COLO668 (cell line): ENCODE results near the gene INSYN2B.

Source experiments
- DNase-seq: peaks from one replicate; lab custom pipeline; 2025; ENCODE audit not compliant: unreplicated experiment; lab: John Stamatoyannopoulos, UW

The INSYN2B gene

GRCh38 chr5:169980418-169981053, at the start of gene INSYN2B:
INSYN2B (minus strand) TSS chr5:169980495; CDS start chr5:169883898, 96,597 bp downstream.
- DNase-seq: peak; percentile 0

- no peak for DNase-seq
These were observed 47.8 kb upstream of the INSYN2B start for GRCh38 chr5:170028124-170028523.

- DNase-seq: no peak
These were observed 45.6 kb upstream of the INSYN2B start for GRCh38 chr5:170025853-170026252.

- DNase-seq: no peak
These were observed 41.2 kb upstream of the INSYN2B start for GRCh38 chr5:170021506-170021905.

GRCh38 chr5:170020423-170020822, 40.1 kb upstream of the INSYN2B start:
- DNase-seq: no peak

GRCh38 chr5:170012622-170013021, 32.3 kb upstream of the INSYN2B start:
- DNase-seq: no peak

GRCh38 chr5:170011751-170012150, 31.5 kb upstream of the INSYN2B start:
- no peak for DNase-seq

GRCh38 chr5:170010595-170010994, 30.3 kb upstream of the INSYN2B start:
- no peak for DNase-seq

- DNase-seq: no peak
These were observed 28.1 kb upstream of the INSYN2B start for GRCh38 chr5:170008376-170008775.

- DNase-seq: no peak
These were observed 25.7 kb upstream of the INSYN2B start for GRCh38 chr5:170006021-170006420.

GRCh38 chr5:170000155-170000554, 19.9 kb upstream of the INSYN2B start:
- no peak for DNase-seq

GRCh38 chr5:169999621-170000020, 19.3 kb upstream of the INSYN2B start:
- no peak for DNase-seq

GRCh38 chr5:169997798-169998197, 17.5 kb upstream of the INSYN2B start:
- DNase-seq: no peak

GRCh38 chr5:169993485-169993790, 13.1 kb upstream of the INSYN2B start:
- DNase-seq: no peak

- DNase-seq: no peak
These were observed 12.6 kb upstream of the INSYN2B start for GRCh38 chr5:169992789-169993484.

- DNase-seq: no peak
These were observed 11.0 kb upstream of the INSYN2B start for GRCh38 chr5:169991115-169991869.

GRCh38 chr5:169989365-169989764, 9.1 kb upstream of the INSYN2B start:
- DNase-seq: no peak

- DNase-seq: no peak
These were observed 8.7 kb upstream of the INSYN2B start for GRCh38 chr5:169988947-169989346.

GRCh38 chr5:169988206-169988605, 7.9 kb upstream of the INSYN2B start:
- DNase-seq: no peak

- DNase-seq: no peak
These were observed 424 bp downstream of the INSYN2B start for GRCh38 chr5:169979871-169980270.

GRCh38 chr5:169978714-169979113, 1.6 kb downstream of the INSYN2B start:
- no peak for DNase-seq

- DNase-seq: no peak
These were observed 6.0 kb downstream of the INSYN2B start for GRCh38 chr5:169974121-169974770.
